Naive thymus-derived CD8-positive, alpha-beta T cell (primary cell): ENCODE data around the gene CTBP2. TPM values are rescaled to one million over a fixed set of nuclear protein-coding genes. Genes with fewer than 3 reads are reported as not detected.
A peak's percentile ranks its signal among the peaks of the same experiment; 100 is the strongest.

Source experiments
- ATAC-seq, 2 donors: fragments of 150-1000 bp; cut with Tn5 transposase in 1 of 2; sonication (Bioruptor Pico), chemical (Tn5 transposase) in 1 of 2; 1 replicate in 1 of 2; 2 replicates in 1 of 2; pipeline ENCODE4 v1.10.0; 2021; ENCODE audit warnings: mild to moderate bottlenecking in 2 of 2, moderate library complexity in 2 of 2
- POLR2A ChIA-PET: fragments of 350-600 bp; sonication (Branson Sonifier 250); formaldehyde crosslinking; loops from one replicate; lab custom pipeline; 2021; ENCODE audit warnings: antibody characterized with exemption; lab: Charles Lee
- DNase-seq, 10 donors: peaks; one replicate each; pipeline versions ENCODE4 v3.0.0 to v3.0.0-alpha.2; 2020 to 2022
- H3K27ac Mint-ChIP-seq, 10 donors: one replicate each; pipeline ENCODE4 v1.8.0; 2020 to 2022; ENCODE audit warnings: mild to moderate bottlenecking in 10 of 10, mixed read lengths in 10 of 10, moderate library complexity in 4 of 10, inconsistent platforms in 1 of 10
- H3K27me3 Mint-ChIP-seq, 5 donors: one replicate each; pipeline ENCODE4 v1.8.0; 2021 to 2022; ENCODE audit warnings: mixed read lengths in 5 of 5
- H3K36me3 Mint-ChIP-seq, 3 donors: one replicate each; pipeline ENCODE4 v1.8.0; 2020 to 2022; ENCODE audit warnings: mixed read lengths in 3 of 3, mild to moderate bottlenecking in 2 of 3, inconsistent platforms in 1 of 3
- H3K4me1 Mint-ChIP-seq, 4 donors: one replicate each; pipeline ENCODE4 v1.8.0; 2021 to 2022; ENCODE audit warnings: mixed read lengths in 4 of 4
- H3K4me3 Mint-ChIP-seq, 10 donors: one replicate each; pipeline ENCODE4 v1.8.0; 2020 to 2022; ENCODE audit warnings: mild to moderate bottlenecking in 10 of 10, mixed read lengths in 10 of 10, moderate library complexity in 6 of 10, inconsistent platforms in 1 of 10
- H3K9me3 Mint-ChIP-seq, 9 donors: one replicate each; pipeline ENCODE4 v1.8.0; 2020 to 2022; ENCODE audit warnings: mixed read lengths in 9 of 9, mild to moderate bottlenecking in 3 of 9, inconsistent platforms in 1 of 9, moderate library complexity in 1 of 9
- polyA plus RNA-seq, 3 donors: library from polyadenylated mRNA; unstranded; fragments of 300-500 nt; fragmentation: Illumina TruSeq; gene quantifications; one replicate each; pipeline ENCODE4 v1.2.3, GENCODE V29; 2021
- total RNA-seq, 8 experiments: library from RNA in 2 of 8; stranded (reverse) in 2 of 8; gene quantifications; one replicate each; pipeline ENCODE4 v1.2.3 and lab custom pipeline; 2021 to 2026

Gene CTBP2
- total and polyA plus RNA-seq, 5 experiments from 2014 or later, result 0.05 to 3.1 (median 0.42) TPM

- DNase-seq, result peak in 1 of 10 donors; percentile 11
- H3K9me3 Mint-ChIP-seq, result no peaks in the 10 kb centered on the region
- H3K4me3 Mint-ChIP-seq, result no peak overlapping the region
- POLR2A ChIA-PET, result no interaction called here
- peaks cover 0 to 3% (median 0%) of the 10 kb centered on the region in 4 donors for H3K4me1 Mint-ChIP-seq
- H3K36me3 Mint-ChIP-seq, result no peaks in the 10 kb centered on the region
- no peak for ATAC-seq
- peaks cover 0 to 3% (median 0%) of the 10 kb centered on the region in 5 donors for H3K27me3 Mint-ChIP-seq
- no peak overlapping the region for H3K27ac Mint-ChIP-seq
Measured at GRCh38 chr10:125025341-125025740, 135.0 kb downstream of the CTBP2 start.

- H3K4me3 Mint-ChIP-seq, result no peak overlapping the region
- DNase-seq (peak in 1 of 10 donors; percentile 9), ATAC-seq (no peak)
- H3K36me3 Mint-ChIP-seq, result peaks cover 0 to under 1% (median 0%) of the 10 kb centered on the region in 3 donors
- no peak overlapping the region for H3K27ac Mint-ChIP-seq
- no peaks in the 10 kb centered on the region for H3K27me3 Mint-ChIP-seq
- POLR2A ChIA-PET, result no interaction called here
- peaks cover 0 to under 1% (median 0%) of the 10 kb centered on the region in 9 donors for H3K9me3 Mint-ChIP-seq
- peaks cover 0 to 3% (median 0%) of the 10 kb centered on the region in 4 donors for H3K4me1 Mint-ChIP-seq
Measured at GRCh38 chr10:125024497-125025234, 135.7 kb downstream of the CTBP2 start.

GRCh38 chr10:125023862-125024496 is 136.4 kb downstream of the CTBP2 start:
- DNase-seq, result peak in 1 of 10 donors; percentile 32
- Mint-ChIP-seq H3K9me3 (peaks cover 0 to 5% (median 0%) of the 10 kb centered on the region in 9 donors), H3K27me3 (no peaks in the 10 kb centered on the region), H3K36me3 (peaks cover 0 to 1% (median 0%) of the 10 kb centered on the region in 3 donors), H3K4me1 (peaks cover 0 to 4% (median 2%) of the 10 kb centered on the region in 4 donors), H3K4me3 (no peak overlapping the region), H3K27ac (peak overlapping the region in 1 of 10 donors; percentile 1)
- no peak for ATAC-seq
- POLR2A ChIA-PET, result no interaction called here

GRCh38 chr10:125023255-125023654 is 137.1 kb downstream of the CTBP2 start:
- Mint-ChIP-seq H3K4me1 (peaks cover 0 to 6% (median 2%) of the 10 kb centered on the region in 4 donors), H3K27ac (no peak overlapping the region), H3K9me3 (peaks cover 0 to 5% (median 0%) of the 10 kb centered on the region in 9 donors), H3K27me3 (peaks cover 0 to 3% (median 0%) of the 10 kb centered on the region in 5 donors), H3K36me3 (peaks cover 0 to 1% (median 0%) of the 10 kb centered on the region in 3 donors), H3K4me3 (no peak overlapping the region)
- peak in 1 of 10 donors; percentile 45 for DNase-seq
- POLR2A ChIA-PET, result no interaction called here
- no peak for ATAC-seq

GRCh38 chr10:125022671-125023070 is 137.7 kb downstream of the CTBP2 start:
- ATAC-seq, result no peak
- no peak overlapping the region for H3K27ac Mint-ChIP-seq
- peaks cover 0 to 1% (median 0%) of the 10 kb centered on the region in 3 donors for H3K36me3 Mint-ChIP-seq
- peaks cover 0 to 6% (median 2%) of the 10 kb centered on the region in 4 donors for H3K4me1 Mint-ChIP-seq
- H3K4me3 Mint-ChIP-seq, result no peak overlapping the region
- peaks cover 0 to 5% (median 0%) of the 10 kb centered on the region in 9 donors for H3K9me3 Mint-ChIP-seq
- DNase-seq, result peak in 1 of 10 donors; percentile 19
- H3K27me3 Mint-ChIP-seq, result peaks cover 0 to 3% (median 0%) of the 10 kb centered on the region in 5 donors
- POLR2A ChIA-PET, result no interaction called here

GRCh38 chr10:125021686-125022344 is 138.5 kb downstream of the CTBP2 start:
- no peak overlapping the region for H3K27ac Mint-ChIP-seq

GRCh38 chr10:125020871-125021270 is 139.5 kb downstream of the CTBP2 start:
- Mint-ChIP-seq H3K36me3 (peaks cover 0 to 1% (median 0%) of the 10 kb centered on the region in 3 donors), H3K27ac (no peak overlapping the region), H3K4me3 (no peak overlapping the region), H3K27me3 (peaks cover 0 to 4% (median 0%) of the 10 kb centered on the region in 5 donors), H3K9me3 (peaks cover 0 to 5% (median 0%) of the 10 kb centered on the region in 9 donors), H3K4me1 (peaks cover 0 to 6% (median 2%) of the 10 kb centered on the region in 4 donors)
- ATAC-seq (no peak), DNase-seq (no peak)
- POLR2A ChIA-PET, result no interaction called here

More at GRCh38 chr10:125021686-125022344, 138.5 kb downstream of the CTBP2 start:
- H3K4me3 Mint-ChIP-seq, result no peak overlapping the region
- peaks cover 0 to 6% (median 2%) of the 10 kb centered on the region in 4 donors for H3K4me1 Mint-ChIP-seq
- H3K9me3 Mint-ChIP-seq, result peaks cover 0 to 5% (median 0%) of the 10 kb centered on the region in 9 donors
- ATAC-seq, result no peak
- peaks cover 0 to 1% (median 0%) of the 10 kb centered on the region in 3 donors for H3K36me3 Mint-ChIP-seq
- POLR2A ChIA-PET, result no interaction called here
- H3K27me3 Mint-ChIP-seq, result peaks cover 0 to 3% (median 0%) of the 10 kb centered on the region in 5 donors
- no peak for DNase-seq

GRCh38 chr10:125020386-125020785 is 140.0 kb downstream of the CTBP2 start:
- Mint-ChIP-seq H3K4me3 (no peak overlapping the region), H3K27me3 (peaks cover 0 to 6% (median 0%) of the 10 kb centered on the region in 5 donors), H3K4me1 (peaks cover 0 to 10% (median 2%) of the 10 kb centered on the region in 4 donors), H3K36me3 (peaks cover 0 to 1% (median 0%) of the 10 kb centered on the region in 3 donors), H3K27ac (no peak overlapping the region), H3K9me3 (peaks cover 0 to 5% (median 0%) of the 10 kb centered on the region in 9 donors)
- POLR2A ChIA-PET, result no interaction called here
- DNase-seq (no peak), ATAC-seq (no peak)

- Mint-ChIP-seq H3K27me3 (peaks cover 0 to 8% (median 0%) of the 10 kb centered on the region in 5 donors), H3K4me1 (peaks cover 0 to 16% (median 4%) of the 10 kb centered on the region in 4 donors), H3K9me3 (peaks cover 0 to 5% (median 0%) of the 10 kb centered on the region in 9 donors), H3K4me3 (no peak overlapping the region), H3K36me3 (peaks cover 0 to 1% (median 0%) of the 10 kb centered on the region in 3 donors), H3K27ac (no peak overlapping the region)
- no peak for ATAC-seq
- POLR2A ChIA-PET, result no interaction called here
- DNase-seq, result no peak
Measured at GRCh38 chr10:125018576-125019143, 141.7 kb downstream of the CTBP2 start.

- H3K4me1 Mint-ChIP-seq, result peaks cover 0 to 16% (median 4%) of the 10 kb centered on the region in 4 donors
- H3K36me3 Mint-ChIP-seq, result peaks cover 0 to 1% (median 0%) of the 10 kb centered on the region in 3 donors
- no peak for ATAC-seq
- no peak overlapping the region for H3K4me3 Mint-ChIP-seq
- no peak overlapping the region for H3K27ac Mint-ChIP-seq
- POLR2A ChIA-PET, result no interaction called here
- no peak for DNase-seq
- peaks cover 0 to 5% (median 0%) of the 10 kb centered on the region in 9 donors for H3K9me3 Mint-ChIP-seq
- peaks cover 0 to 8% (median 0%) of the 10 kb centered on the region in 5 donors for H3K27me3 Mint-ChIP-seq
Measured at GRCh38 chr10:125017547-125018298, 142.6 kb downstream of the CTBP2 start.

- Mint-ChIP-seq H3K9me3 (peaks cover 0 to 5% (median 0%) of the 10 kb centered on the region in 9 donors), H3K4me1 (peaks cover 0 to 16% (median 2%) of the 10 kb centered on the region in 4 donors), H3K4me3 (no peak overlapping the region), H3K27me3 (peaks cover 0 to 8% (median 0%) of the 10 kb centered on the region in 5 donors), H3K27ac (no peak overlapping the region), H3K36me3 (peaks cover 0 to 1% (median 0%) of the 10 kb centered on the region in 3 donors)
- POLR2A ChIA-PET, result no interaction called here
- DNase-seq (no peak), ATAC-seq (no peak)
Measured at GRCh38 chr10:125016611-125017202, 143.7 kb downstream of the CTBP2 start.
